ENCODE results near the gene COBL.
"Not testable (repeated sequence)": the region's sequence is repeated elsewhere in the genome, so short reads cannot be mapped to it uniquely, and the experiment has no call there.

Gene COBL

GRCh38 chr7:51210766-51211165 is 105.8 kb downstream of the COBL start:
- in situ Hi-C loops (cut with MboI; ENCODE audit: low sequenced_read_pairs), result no loop called here

DNA sequence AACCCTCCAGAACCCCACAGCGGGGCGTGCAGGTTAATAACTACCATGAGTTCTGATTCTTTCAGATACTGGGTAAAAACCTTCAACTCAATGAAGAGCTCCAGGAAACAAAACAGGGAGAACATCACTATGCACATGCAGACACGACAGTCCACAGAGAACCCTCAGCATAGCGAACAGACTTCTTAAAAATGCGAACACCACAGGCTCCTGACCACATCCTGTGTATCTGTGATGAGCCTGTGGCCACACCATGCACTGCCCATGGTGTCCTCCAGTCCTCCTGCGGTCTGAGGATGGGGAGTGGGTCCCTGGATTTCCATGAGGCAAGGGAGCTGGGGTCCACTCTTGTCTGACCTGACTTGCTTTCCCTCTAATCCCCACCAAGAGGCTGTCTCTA is 107.2 kb downstream of the COBL start:
- in situ Hi-C loops (cut with MboI; ENCODE audit: low sequenced_read_pairs), result no loop called here

- in situ Hi-C loops (cut with MboI; ENCODE audit: low sequenced_read_pairs), result not testable (repeated sequence)
These were observed 108.5 kb downstream of the COBL start for GRCh38 chr7:51208125-51208524.

DNA sequence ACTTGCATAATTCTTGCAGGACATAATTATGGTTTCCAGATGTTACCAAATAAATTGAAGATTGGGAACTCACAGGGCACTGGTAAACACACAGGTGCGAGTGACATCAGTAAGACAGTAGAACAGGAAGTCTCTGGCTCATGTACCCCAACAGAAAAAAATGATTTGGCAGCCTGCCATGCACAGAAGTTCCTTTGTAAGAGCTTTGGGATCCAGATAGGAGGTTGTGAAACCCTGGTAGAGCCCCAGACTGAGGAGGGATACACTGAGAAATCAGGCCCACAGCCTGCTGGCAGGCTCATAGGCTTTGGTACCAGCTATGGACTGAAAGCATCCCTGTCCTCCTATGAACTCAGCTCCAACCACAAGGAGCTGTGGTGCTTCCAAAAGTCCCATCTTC is 118.0 kb downstream of the COBL start:
- in situ Hi-C loops (cut with MboI; ENCODE audit: low sequenced_read_pairs), result no loop called here

- in situ Hi-C loops (cut with MboI; ENCODE audit: low sequenced_read_pairs), result no loop called here
These were observed 125.6 kb downstream of the COBL start for GRCh38 chr7:51190969-51191368.

DNA sequence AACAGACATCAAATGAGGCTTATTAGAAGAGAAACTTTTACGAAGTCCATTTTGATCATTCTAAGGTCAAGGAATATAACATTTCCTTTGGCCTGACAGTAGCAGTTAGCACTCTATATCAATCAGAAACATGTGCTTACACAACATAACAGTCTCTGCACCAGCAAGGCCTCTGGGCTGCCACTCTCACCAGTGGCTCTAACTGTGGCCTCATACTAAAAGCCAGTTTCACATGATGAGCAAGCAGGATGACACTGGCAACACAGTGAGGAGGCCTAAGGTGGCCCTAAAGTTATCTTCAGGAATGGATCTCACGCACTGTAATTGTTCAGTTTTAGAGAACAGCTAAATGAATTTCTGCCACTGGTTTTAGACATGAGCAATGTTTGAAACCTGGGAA is 126.8 kb downstream of the COBL start:
- in situ Hi-C loops (cut with MboI; ENCODE audit: low sequenced_read_pairs), result no loop called here

GRCh38 chr7:51188987-51189386 is 127.6 kb downstream of the COBL start:
- in situ Hi-C loops (cut with MboI; ENCODE audit: low sequenced_read_pairs), result no loop called here

- in situ Hi-C loops (cut with MboI; ENCODE audit: low sequenced_read_pairs), result no loop called here
These were observed 128.7 kb downstream of the COBL start for GRCh38 chr7:51187941-51188340.

DNA sequence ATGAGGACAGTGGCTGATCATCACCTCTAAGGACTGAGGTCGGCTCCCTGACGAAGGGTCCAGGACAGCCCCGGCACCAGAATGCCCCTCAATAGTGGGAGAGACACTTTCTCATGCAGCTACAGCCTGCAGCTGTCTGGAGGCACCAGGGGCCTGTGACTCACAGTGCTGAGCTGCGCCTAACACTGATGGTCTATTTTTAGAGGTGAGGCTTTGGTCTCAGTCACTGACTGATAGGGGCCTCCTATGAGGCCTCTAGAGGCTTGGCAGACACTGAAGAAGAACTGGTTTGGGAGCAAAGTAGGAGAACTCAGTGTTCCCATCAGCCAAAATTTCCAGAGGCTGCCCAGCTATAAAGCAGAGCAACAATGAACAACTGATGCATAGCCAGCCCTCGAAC is 130.1 kb downstream of the COBL start:
- in situ Hi-C loops (cut with MboI; ENCODE audit: low sequenced_read_pairs), result no loop called here

- in situ Hi-C loops (cut with MboI; ENCODE audit: low sequenced_read_pairs), result no loop called here
These were observed 133.9 kb downstream of the COBL start for GRCh38 chr7:51182636-51183166.

- in situ Hi-C loops (cut with MboI; ENCODE audit: low sequenced_read_pairs), result no loop called here
These were observed 136.5 kb downstream of the COBL start for GRCh38 chr7:51180092-51180491.

- in situ Hi-C loops (cut with MboI; ENCODE audit: low sequenced_read_pairs), result no loop called here
These were observed 140.6 kb downstream of the COBL start for GRCh38 chr7:51175992-51176388.

DNA sequence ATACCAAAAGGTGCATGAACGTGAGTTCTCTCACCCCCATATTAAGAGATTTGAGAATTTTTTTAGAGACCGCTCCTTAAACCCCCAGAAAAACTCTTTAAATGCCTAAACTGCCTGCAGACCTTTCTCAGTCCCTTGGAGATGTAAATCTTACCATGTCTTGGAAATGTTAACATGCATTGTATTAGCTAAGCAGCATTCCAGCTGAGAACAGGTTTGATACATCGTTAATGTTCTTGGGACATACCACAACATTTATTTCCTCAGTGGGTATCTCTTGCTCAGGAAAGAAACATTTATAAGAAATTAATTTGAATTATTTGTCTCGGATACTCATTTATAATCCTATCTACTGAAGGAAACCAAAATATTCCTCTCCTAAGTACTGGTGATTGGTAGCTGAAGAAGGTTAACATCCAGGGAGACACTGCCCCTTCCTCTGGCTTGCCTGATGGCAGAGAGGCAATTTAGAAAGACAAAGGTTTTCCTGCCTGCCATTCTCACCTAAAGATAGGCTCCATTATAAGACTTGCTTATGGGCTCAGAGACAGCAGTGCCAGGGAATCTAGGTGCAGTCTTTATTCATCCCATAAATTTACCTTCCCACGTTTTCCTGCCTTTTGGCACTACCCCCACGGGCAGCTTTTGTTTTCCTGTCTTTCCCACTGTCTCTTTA is 141.2 kb downstream of the COBL start:
- in situ Hi-C loops (cut with MboI; ENCODE audit: low sequenced_read_pairs), result no loop called here

DNA sequence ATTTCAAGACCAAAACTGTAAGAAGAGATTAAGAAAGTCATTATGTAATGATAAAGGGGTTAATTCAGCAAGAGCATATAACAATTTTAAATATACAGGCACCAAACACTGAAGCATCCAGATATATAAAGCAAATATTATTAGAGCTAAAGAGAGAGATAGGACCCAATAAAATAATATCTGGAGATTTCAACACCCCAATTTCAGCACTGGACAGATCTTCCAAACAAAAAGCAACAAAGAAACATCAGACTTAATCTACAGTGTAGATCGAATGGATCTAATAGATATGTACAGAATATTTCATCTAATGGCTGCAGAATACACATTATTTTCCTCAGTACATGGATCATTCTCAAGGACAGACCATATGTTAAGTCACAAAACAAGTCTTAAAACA is 151.3 kb downstream of the COBL start:
- in situ Hi-C loops (cut with MboI; ENCODE audit: low sequenced_read_pairs), result loop anchor here (25.0 kb wide), 1 partner anchor 703 kb away; the partner anchor contains the start of gene FIGNL1

- in situ Hi-C loops (cut with MboI; ENCODE audit: low sequenced_read_pairs), result loop anchor here (25.0 kb wide), 1 partner anchor 701 kb away; the partner anchor contains the start of gene FIGNL1
These were observed 153.8 kb downstream of the COBL start for GRCh38 chr7:51162724-51163329.

GRCh38 chr7:51161937-51162336 is 154.7 kb downstream of the COBL start:
- in situ Hi-C loops (cut with MboI; ENCODE audit: low sequenced_read_pairs), result loop anchor here (25.0 kb wide), 1 partner anchor 700 kb away; the partner anchor contains the start of gene FIGNL1

- in situ Hi-C loops (cut with MboI; ENCODE audit: low sequenced_read_pairs), result loop anchor here (25.0 kb wide), 1 partner anchor 699 kb away; the partner anchor contains the start of gene FIGNL1
These were observed 155.5 kb downstream of the COBL start for GRCh38 chr7:51160990-51161615.

GRCh38 chr7:51160411-51160810 is 156.2 kb downstream of the COBL start:
- in situ Hi-C loops (cut with MboI; ENCODE audit: low sequenced_read_pairs), result loop anchor here (25.0 kb wide), 1 partner anchor 698 kb away; the partner anchor contains the start of gene FIGNL1

DNA sequence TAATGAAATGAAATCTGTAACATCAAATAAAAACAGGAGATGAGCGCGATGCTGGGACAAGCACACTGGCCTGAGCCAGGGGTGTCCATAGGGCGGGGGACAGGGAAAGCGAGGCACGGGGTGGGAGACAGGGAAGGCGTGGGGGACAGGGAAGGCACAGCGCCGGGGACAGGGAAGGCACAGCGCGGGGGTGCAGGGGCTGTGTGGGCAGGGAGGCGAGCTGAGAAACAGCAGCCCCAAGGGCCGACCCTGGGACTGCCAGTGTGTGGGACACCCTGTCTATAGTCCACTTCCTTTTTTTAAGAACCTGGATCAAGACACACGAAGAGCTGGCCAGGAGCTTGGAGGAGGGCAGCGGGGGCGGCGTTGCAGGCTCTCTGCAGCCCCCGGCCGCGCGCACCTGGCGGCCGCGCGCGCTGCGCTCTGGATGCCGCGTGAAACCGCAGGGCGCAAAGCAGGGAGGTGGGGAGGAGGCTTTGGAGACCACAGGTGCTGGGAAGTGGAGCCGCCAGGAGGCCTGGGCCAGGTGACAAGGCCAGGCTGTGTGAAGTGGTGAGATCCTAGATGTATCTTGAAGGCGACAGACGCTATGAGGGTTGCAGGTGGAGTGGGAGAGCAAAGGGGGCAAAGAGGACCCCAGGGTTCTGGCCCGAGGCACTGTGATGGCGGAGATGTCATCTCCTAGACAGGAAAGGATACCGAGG is 157.7 kb downstream of the COBL start:
- in situ Hi-C loops (cut with MboI; ENCODE audit: low sequenced_read_pairs), result loop anchor here (25.0 kb wide), 1 partner anchor 697 kb away; the partner anchor contains the start of gene FIGNL1

- in situ Hi-C loops (cut with MboI; ENCODE audit: low sequenced_read_pairs), result loop anchor here (25.0 kb wide), 1 partner anchor 696 kb away; the partner anchor contains the start of gene FIGNL1
These were observed 158.4 kb downstream of the COBL start for GRCh38 chr7:51158211-51158610.

DNA sequence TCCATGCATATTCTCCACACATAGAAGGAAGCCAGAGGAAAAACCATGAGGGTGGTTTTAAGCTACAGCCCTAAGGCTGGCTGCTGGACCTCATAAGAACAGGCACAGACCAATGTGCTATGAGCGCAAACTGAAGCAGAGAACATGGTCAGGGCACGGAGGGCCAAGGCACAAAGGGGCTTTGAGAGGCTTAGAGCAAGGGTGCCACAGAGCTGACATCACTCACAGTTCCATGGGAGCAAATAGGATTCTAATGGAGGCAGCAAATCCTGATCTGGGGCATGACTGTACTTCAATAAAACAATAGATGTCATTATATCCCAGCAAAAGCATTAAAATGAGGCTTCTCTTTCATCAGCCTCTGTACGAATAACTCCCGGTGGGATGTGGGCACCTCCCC is 162.4 kb downstream of the COBL start:
- in situ Hi-C loops (cut with MboI; ENCODE audit: low sequenced_read_pairs), result loop anchor here (25.0 kb wide), 1 partner anchor 692 kb away; the partner anchor contains the start of gene FIGNL1

All from HL-60/S4 treated with retinoic acid at 250 ng/mL for 4 days and 3 days (cell line).